Measurements from ENCODE around the gene PRR19.

GRCh38 chr19:42330241-42330711 is 28.3 kb downstream of the PRR19 start:
- TF ChIP-seq CTCF (IDR thresholded peaks at IDR 0.05) (no peak), POLR2AphosphoS5 (IDR thresholded peaks at IDR 0.05) (no peak), POLR2A (IDR thresholded peaks at IDR 0.05) (no peak)

Data from upper lobe of left lung (tissue), 4 donors.